Heart right ventricle (tissue), 16 donors: ENCODE measurements around the gene ARHGEF37. TPM values are rescaled to one million over a fixed set of nuclear protein-coding genes. Genes with fewer than 3 reads are reported as not detected.

Experiments
- ATAC-seq, 8 donors: fragments of 200-7000 bp; cut with Tn5 transposase; one replicate each; pipeline ENCODE4 v1.9.1; 2020; ENCODE audit warnings: mild to moderate bottlenecking in 8 of 8, moderate library complexity in 8 of 8, moderate number of reproducible peaks in 1 of 8
- DNase-seq, 2 donors: peaks; one replicate each; pipeline ENCODE4 v3.0.0-alpha.2; 2020
- H3K27ac ChIP-seq, 10 donors: fragments of 200-600 bp; sonication (generic) in 2 of 10; one replicate each; pipeline versions ENCODE4 v1.5.0 to v1.8.0; 2020 to 2022; ENCODE audit warnings: mild to moderate bottlenecking in 3 of 10
- H3K27me3 ChIP-seq, 7 donors: fragments of 200-600 bp; one replicate each; pipeline ENCODE4 v1.8.0; 2021 to 2022; ENCODE audit warnings: mild to moderate bottlenecking in 2 of 7
- H3K36me3 ChIP-seq, 9 donors: fragments of 200-600 bp; sonication (generic) in 1 of 9; one replicate each; pipeline versions ENCODE4 v1.5.0 to v1.8.0; 2020 to 2022; ENCODE audit warnings: mild to moderate bottlenecking in 2 of 9
- H3K4me1 ChIP-seq, 9 donors: fragments of 200-600 bp; sonication (generic) in 1 of 9; one replicate each; pipeline versions ENCODE4 v1.5.0 to v1.8.0; 2020 to 2022; ENCODE audit warnings: mild to moderate bottlenecking in 4 of 9
- H3K4me3 ChIP-seq, 10 donors: fragments of 200-600 bp; sonication (generic) in 2 of 10; one replicate each; pipeline versions ENCODE4 v1.5.0 to v1.8.0; 2020 to 2022; ENCODE audit warnings: mild to moderate bottlenecking in 7 of 10, moderate library complexity in 2 of 10
- H3K9me3 ChIP-seq, 11 donors: fragments of 200-600 bp in 10 of 11; sonication (generic) in 2 of 11; one replicate each; pipeline versions ENCODE4 v1.5.0 to v1.8.0; 2013 to 2022; ENCODE audit warnings: mild to moderate bottlenecking in 2 of 11, control low read depth in 1 of 11, moderate library complexity in 1 of 11
- WGBS, 2 donors: extraction: QIAGEN DNeasy Blood & Tissue Kit; methylation state at CpG; one replicate each; pipeline ENCODE4 v1.1.7; 2013; ENCODE audit warnings: inconsistent platforms in 1 of 2; 5-methylcytosine and 5-hydroxymethylcytosine counted together
- intact Hi-C, 10 donors: fragments of 100-400 bp; cut with DNase I; formaldehyde crosslinking; loops; one replicate each; pipeline versions ENCODE4 v1.11.1 to v1.14.2; 2022
- polyA plus RNA-seq, 2 donors: library from polyadenylated mRNA; stranded (reverse); fragments of 200-250 nt; gene quantifications; one replicate each; pipeline ENCODE4 v1.2.3, GENCODE V29; 2013
- total RNA-seq, 10 donors: library from RNA; stranded (reverse); fragmentation: NEBNext Ultra II Directional in 3 of 10; extraction: Animal tissue kit (Norgen Biotek cat#: 25700) in 3 of 10; gene quantifications; one replicate each; pipeline versions ENCODE4 v1.2.1 to v1.2.4, GENCODE V29; 2021 to 2023
- TF ChIP-seq, protein P1 (sequence below), 9 donors: fragments of 200-600 bp; sonication (generic) in 2 of 9; IDR thresholded peaks; one replicate each; pipeline versions ENCODE4 v1.5.0 to v1.8.0; 2021 to 2022; ENCODE audit warnings: antibody characterized with exemption in 9 of 9, mild to moderate bottlenecking in 5 of 9, moderate library complexity in 1 of 9
- donor health status: Arrhythmogenic right ventricular cardiomyopathy.
- donor health status: ischemic (EF 13 %, LVEDD 7.1; RV severe dilation, severe dysfunction).
- donor health status: healthy with polysubstance abuse.
- donor health status: DM: no; HTN: yes; CAD: no.
- donor health status: DM: no; HTN: no; CAD: no.
- donor health status: ischemic (EF 25% LVEDD 6.9; RV normal size, moderate dysfunction).
- donor health status: ischemic (EF 25% LVEDD 5.7; RV mildly dilated, moderate dysfunction).
- donor health status: healthy.
- donor health status: DM: yes; HTN: yes; CAD: no.
- donor health status: Ischemic cardiomyopathy.
- donor health status: ischemic (EF 35%, LVEDD 5.7; RV mildly dilated, moderate dysfunction).
- donor health status: nonischemic (EF 11% LVEDD 7.7; RV severe dilation, severe dysfunction).
- donor health status: DM: yes; HTN: yes; CAD: no.
- donor health status: PGD.
- donor health status: ischemic (EF 29% LVEDD 5.4; RV normal size, mild dysfunction).
- donor health status: nonischemic (EF 23%, LVEDD 6.1; RV moderate dilation, normal function).

Gene ARHGEF37
- total and polyA plus RNA-seq, 12 donors = 4.5 to 31.8 (median 17.1) TPM

DNA sequence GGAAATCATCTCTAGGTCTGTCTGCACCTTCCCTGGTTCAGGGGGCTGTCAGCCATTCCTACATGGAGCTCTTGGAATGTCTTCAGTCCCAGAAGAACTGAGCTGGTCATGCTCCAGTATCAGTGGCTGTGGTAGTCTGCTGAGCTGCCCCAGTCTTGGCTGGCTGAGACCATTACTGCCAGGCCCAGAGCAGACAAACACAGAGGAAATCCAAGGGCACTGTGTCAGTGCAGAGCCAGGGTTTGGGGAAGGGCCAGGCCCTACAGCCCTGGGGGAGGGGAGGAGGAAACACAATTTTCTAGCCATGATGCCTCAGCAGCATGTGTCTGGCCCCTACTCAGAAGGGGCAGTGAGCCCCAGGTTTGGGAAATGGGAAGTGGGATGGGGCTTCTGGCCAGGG lies 58.4 kb downstream of the ARHGEF37 start:
- Histone ChIP-seq H3K4me1 (peaks cover 8 to 31% (median 20%) of the 10 kb centered on the region in 9 donors), H3K27me3 (no peaks in the 10 kb centered on the region), H3K27ac (peak overlapping the region in 9 of 10 donors; percentile 50 to 73 (median 71)), H3K9me3 (no peaks in the 10 kb centered on the region), H3K36me3 (no peaks in the 10 kb centered on the region), H3K4me3 (no peak overlapping the region)
- TF ChIP-seq, protein P1, sequence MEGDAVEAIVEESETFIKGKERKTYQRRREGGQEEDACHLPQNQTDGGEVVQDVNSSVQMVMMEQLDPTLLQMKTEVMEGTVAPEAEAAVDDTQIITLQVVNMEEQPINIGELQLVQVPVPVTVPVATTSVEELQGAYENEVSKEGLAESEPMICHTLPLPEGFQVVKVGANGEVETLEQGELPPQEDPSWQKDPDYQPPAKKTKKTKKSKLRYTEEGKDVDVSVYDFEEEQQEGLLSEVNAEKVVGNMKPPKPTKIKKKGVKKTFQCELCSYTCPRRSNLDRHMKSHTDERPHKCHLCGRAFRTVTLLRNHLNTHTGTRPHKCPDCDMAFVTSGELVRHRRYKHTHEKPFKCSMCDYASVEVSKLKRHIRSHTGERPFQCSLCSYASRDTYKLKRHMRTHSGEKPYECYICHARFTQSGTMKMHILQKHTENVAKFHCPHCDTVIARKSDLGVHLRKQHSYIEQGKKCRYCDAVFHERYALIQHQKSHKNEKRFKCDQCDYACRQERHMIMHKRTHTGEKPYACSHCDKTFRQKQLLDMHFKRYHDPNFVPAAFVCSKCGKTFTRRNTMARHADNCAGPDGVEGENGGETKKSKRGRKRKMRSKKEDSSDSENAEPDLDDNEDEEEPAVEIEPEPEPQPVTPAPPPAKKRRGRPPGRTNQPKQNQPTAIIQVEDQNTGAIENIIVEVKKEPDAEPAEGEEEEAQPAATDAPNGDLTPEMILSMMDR (IDR thresholded peaks at IDR 0.05) = no peak
- ATAC-seq (peak; percentile 46 to 83 (median 79)), DNase-seq (peak in 1 of 2 donors; percentile 37)
- intact Hi-C loops = loop anchor here in 8 of 10 donors (5.0 to 10.0 kb wide), 7 partner anchors 188 to 353 kb away; partner anchors contain the start of gene SLC26A2 (in 2 of the 8)

- Histone ChIP-seq H3K27ac (peak overlapping the region in 9 of 10 donors; percentile 50 to 73 (median 71)), H3K4me3 (peak overlapping the region in 3 of 10 donors; percentile 8 to 36 (median 34)), H3K27me3 (no peaks in the 10 kb centered on the region), H3K36me3 (no peaks in the 10 kb centered on the region), H3K9me3 (no peaks in the 10 kb centered on the region), H3K4me1 (peaks cover 8 to 31% (median 20%) of the 10 kb centered on the region in 9 donors)
- intact Hi-C loops = no loop called here
- DNase-seq (no peak), ATAC-seq (peak in 6 of 8 donors; percentile 8 to 25 (median 13))
- TF ChIP-seq, protein P1 (IDR thresholded peaks at IDR 0.05) = no peak
- WGBS, 2 donors = 56 to 66% methylated on average over 7 of the region's 7 CpGs
These were observed 59.2 kb downstream of the ARHGEF37 start for GRCh38 chr5:149640350-149640999.

DNA sequence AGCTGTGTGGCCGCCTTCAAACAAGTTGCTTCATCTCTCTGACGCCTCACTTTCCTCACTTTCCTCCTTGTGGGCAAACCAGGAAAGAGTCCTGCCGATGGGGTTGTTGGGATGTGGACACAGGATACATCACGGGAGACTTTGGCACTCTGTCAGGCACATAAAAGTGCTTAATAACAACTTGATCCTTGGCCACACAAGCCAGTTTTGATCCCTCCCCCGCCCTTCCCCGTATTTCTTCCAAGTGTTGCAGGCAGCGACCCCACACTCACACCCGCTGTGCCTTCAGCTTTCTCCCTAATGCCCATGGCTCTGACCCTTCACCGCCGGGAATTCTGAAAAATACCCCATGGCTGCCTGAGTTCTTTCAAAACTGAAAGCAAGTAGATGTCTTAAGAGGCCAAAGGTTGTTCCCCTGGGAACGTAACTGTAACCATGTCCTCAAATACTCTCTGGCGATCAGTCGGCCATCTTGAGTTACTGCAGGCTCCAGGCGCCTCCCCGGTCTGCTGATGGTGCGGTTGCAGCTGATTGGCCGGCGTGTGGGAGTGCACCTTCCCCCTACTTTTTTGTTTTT lies 59.8 kb downstream of the ARHGEF37 start:
- Histone ChIP-seq H3K27ac (peak overlapping the region in 9 of 10 donors; percentile 50 to 73 (median 71)), H3K36me3 (no peaks in the 10 kb centered on the region), H3K4me1 (peaks cover 8 to 31% (median 20%) of the 10 kb centered on the region in 9 donors), H3K9me3 (no peaks in the 10 kb centered on the region), H3K27me3 (no peaks in the 10 kb centered on the region), H3K4me3 (peak overlapping the region in 5 of 10 donors; percentile 8 to 36 (median 26))
- intact Hi-C loops = no loop called here
- WGBS, 2 donors = 52 to 70% methylated on average over 18 of the region's 18 CpGs
- TF ChIP-seq, protein P1 (IDR thresholded peaks at IDR 0.05) = peak in 1 of 9 donors; percentile 9
- peak in 1 of 2 donors; percentile 76 for DNase-seq
- peak in 7 of 8 donors; percentile 19 to 80 (median 57) for ATAC-seq

GRCh38 chr5:149641600-149641999 lies 60.3 kb downstream of the ARHGEF37 start:
- Histone ChIP-seq H3K4me3 (peak overlapping the region in 2 of 10 donors; percentile 34 to 36), H3K27me3 (no peaks in the 10 kb centered on the region), H3K4me1 (peaks cover 8 to 28% (median 20%) of the 10 kb centered on the region in 9 donors), H3K36me3 (no peaks in the 10 kb centered on the region), H3K27ac (peak overlapping the region in 4 of 10 donors; percentile 50 to 73 (median 72)), H3K9me3 (no peaks in the 10 kb centered on the region)
- ATAC-seq (no peak), DNase-seq (no peak)
- 92% methylated on average over 5 of the region's 5 CpGs for WGBS, 2 donors
- intact Hi-C loops = no loop called here
- TF ChIP-seq, protein P1 (IDR thresholded peaks at IDR 0.05) = no peak
